ENCODE data around the gene LRIT1.

LRIT1 gene

GRCh38 chr10:84264611-84265141, 23.3 kb upstream of the LRIT1 start:
- peaks cover 9% of the 10 kb centered on the region; the same call in 1 of the 2 replicates for H3K4me1 ChIP-seq (ENCODE audit: control insufficient read depth, insufficient read depth, low read length)
- H3K27me3 ChIP-seq (ENCODE audit: control insufficient read depth, insufficient read depth, low read length), result no peaks in the 10 kb centered on the region
- no peaks in the 10 kb centered on the region for H3K9me3 ChIP-seq (ENCODE audit: control insufficient read depth, insufficient read depth, low read length)
- no peak overlapping the region for H3K9ac ChIP-seq (ENCODE audit: low read depth, low read length)
- no peak overlapping the region for H3K4me3 ChIP-seq (ENCODE audit: low read depth, low read length)
- H3K36me3 ChIP-seq (ENCODE audit: control insufficient read depth, insufficient read depth, low read length), result no peaks in the 10 kb centered on the region
- H3K27ac ChIP-seq (ENCODE audit: low read depth, low read length), result no peak overlapping the region

- H3K27ac ChIP-seq (ENCODE audit: low read depth, low read length), result no peak overlapping the region
- peaks cover 9% of the 10 kb centered on the region; the same call in 1 of the 2 replicates for H3K4me1 ChIP-seq (ENCODE audit: control insufficient read depth, insufficient read depth, low read length)
- H3K9me3 ChIP-seq (ENCODE audit: control insufficient read depth, insufficient read depth, low read length), result no peaks in the 10 kb centered on the region
- H3K4me3 ChIP-seq (ENCODE audit: low read depth, low read length), result no peak overlapping the region
- no peaks in the 10 kb centered on the region for H3K36me3 ChIP-seq (ENCODE audit: control insufficient read depth, insufficient read depth, low read length)
- no peak overlapping the region for H3K9ac ChIP-seq (ENCODE audit: low read depth, low read length)
- H3K27me3 ChIP-seq (ENCODE audit: control insufficient read depth, insufficient read depth, low read length), result no peaks in the 10 kb centered on the region
These were observed 22.4 kb upstream of the LRIT1 start for GRCh38 chr10:84263716-84264115.

GRCh38 chr10:84262190-84262956, 21.0 kb upstream of the LRIT1 start:
- peaks cover 5% of the 10 kb centered on the region; the same call in 1 of the 2 replicates for H3K4me1 ChIP-seq (ENCODE audit: control insufficient read depth, insufficient read depth, low read length)
- no peak overlapping the region for H3K9ac ChIP-seq (ENCODE audit: low read depth, low read length)

GRCh38 chr10:84261236-84261915, 20.0 kb upstream of the LRIT1 start:
- Histone ChIP-seq H3K36me3 (ENCODE audit: control insufficient read depth, insufficient read depth, low read length) (no peaks in the 10 kb centered on the region), H3K27ac (ENCODE audit: low read depth, low read length) (no peak overlapping the region), H3K27me3 (ENCODE audit: control insufficient read depth, insufficient read depth, low read length) (peaks cover 6% of the 10 kb centered on the region), H3K4me1 (ENCODE audit: control insufficient read depth, insufficient read depth, low read length) (peaks cover 5% of the 10 kb centered on the region; the same call in 1 of the 2 replicates), H3K9ac (ENCODE audit: low read depth, low read length) (no peak overlapping the region), H3K9me3 (ENCODE audit: control insufficient read depth, insufficient read depth, low read length) (no peaks in the 10 kb centered on the region), H3K4me3 (ENCODE audit: low read depth, low read length) (no peak overlapping the region)

More at GRCh38 chr10:84262190-84262956, 21.0 kb upstream of the LRIT1 start:
- Histone ChIP-seq H3K9me3 (ENCODE audit: control insufficient read depth, insufficient read depth, low read length) (no peaks in the 10 kb centered on the region), H3K27ac (ENCODE audit: low read depth, low read length) (no peak overlapping the region), H3K4me3 (ENCODE audit: low read depth, low read length) (no peak overlapping the region), H3K36me3 (ENCODE audit: control insufficient read depth, insufficient read depth, low read length) (no peaks in the 10 kb centered on the region), H3K27me3 (ENCODE audit: control insufficient read depth, insufficient read depth, low read length) (no peaks in the 10 kb centered on the region)

GRCh38 chr10:84258034-84258695, 16.8 kb upstream of the LRIT1 start:
- H3K27me3 ChIP-seq (ENCODE audit: control insufficient read depth, insufficient read depth, low read length), result peaks cover 9% of the 10 kb centered on the region
- H3K36me3 ChIP-seq (ENCODE audit: control insufficient read depth, insufficient read depth, low read length), result no peaks in the 10 kb centered on the region
- H3K9ac ChIP-seq (ENCODE audit: low read depth, low read length), result no peak overlapping the region
- H3K4me3 ChIP-seq (ENCODE audit: low read depth, low read length), result no peak overlapping the region
- no peak overlapping the region for H3K27ac ChIP-seq (ENCODE audit: low read depth, low read length)
- no peaks in the 10 kb centered on the region for H3K9me3 ChIP-seq (ENCODE audit: control insufficient read depth, insufficient read depth, low read length)
- no peaks in the 10 kb centered on the region for H3K4me1 ChIP-seq (ENCODE audit: control insufficient read depth, insufficient read depth, low read length)

GRCh38 chr10:84257343-84258020, 16.1 kb upstream of the LRIT1 start:
- Histone ChIP-seq H3K27me3 (ENCODE audit: control insufficient read depth, insufficient read depth, low read length) (peaks cover 9% of the 10 kb centered on the region), H3K9ac (ENCODE audit: low read depth, low read length) (no peak overlapping the region), H3K27ac (ENCODE audit: low read depth, low read length) (no peak overlapping the region), H3K4me1 (ENCODE audit: control insufficient read depth, insufficient read depth, low read length) (no peaks in the 10 kb centered on the region), H3K4me3 (ENCODE audit: low read depth, low read length) (no peak overlapping the region), H3K9me3 (ENCODE audit: control insufficient read depth, insufficient read depth, low read length) (no peaks in the 10 kb centered on the region), H3K36me3 (ENCODE audit: control insufficient read depth, insufficient read depth, low read length) (no peaks in the 10 kb centered on the region)

GRCh38 chr10:84256510-84257342, 15.4 kb upstream of the LRIT1 start:
- Histone ChIP-seq H3K9ac (ENCODE audit: low read depth, low read length) (no peak overlapping the region), H3K36me3 (ENCODE audit: control insufficient read depth, insufficient read depth, low read length) (no peaks in the 10 kb centered on the region), H3K27me3 (ENCODE audit: control insufficient read depth, insufficient read depth, low read length) (peaks cover 9% of the 10 kb centered on the region), H3K4me3 (ENCODE audit: low read depth, low read length) (no peak overlapping the region), H3K9me3 (ENCODE audit: control insufficient read depth, insufficient read depth, low read length) (no peaks in the 10 kb centered on the region), H3K27ac (ENCODE audit: low read depth, low read length) (no peak overlapping the region), H3K4me1 (ENCODE audit: control insufficient read depth, insufficient read depth, low read length) (no peaks in the 10 kb centered on the region)

GRCh38 chr10:84254552-84255478, 13.5 kb upstream of the LRIT1 start:
- Histone ChIP-seq H3K9ac (ENCODE audit: low read depth, low read length) (no peak overlapping the region), H3K27me3 (ENCODE audit: control insufficient read depth, insufficient read depth, low read length) (peaks cover 9% of the 10 kb centered on the region), H3K4me1 (ENCODE audit: control insufficient read depth, insufficient read depth, low read length) (no peaks in the 10 kb centered on the region), H3K27ac (ENCODE audit: low read depth, low read length) (no peak overlapping the region), H3K9me3 (ENCODE audit: control insufficient read depth, insufficient read depth, low read length) (no peaks in the 10 kb centered on the region), H3K36me3 (ENCODE audit: control insufficient read depth, insufficient read depth, low read length) (no peaks in the 10 kb centered on the region), H3K4me3 (ENCODE audit: low read depth, low read length) (no peak overlapping the region)

GRCh38 chr10:84248794-84249193, 7.4 kb upstream of the LRIT1 start:
- H3K4me1 ChIP-seq (ENCODE audit: control insufficient read depth, insufficient read depth, low read length), result no peaks in the 10 kb centered on the region
- H3K9me3 ChIP-seq (ENCODE audit: control insufficient read depth, insufficient read depth, low read length), result no peaks in the 10 kb centered on the region
- no peak overlapping the region for H3K4me3 ChIP-seq (ENCODE audit: low read depth, low read length)
- H3K9ac ChIP-seq (ENCODE audit: low read depth, low read length), result no peak overlapping the region
- no peaks in the 10 kb centered on the region for H3K27me3 ChIP-seq (ENCODE audit: control insufficient read depth, insufficient read depth, low read length)
- H3K36me3 ChIP-seq (ENCODE audit: control insufficient read depth, insufficient read depth, low read length), result no peaks in the 10 kb centered on the region
- no peak overlapping the region for H3K27ac ChIP-seq (ENCODE audit: low read depth, low read length)
